A549 (cell line): Measurements from ENCODE around the gene UBE2E2. TPM values are rescaled to one million over a fixed set of nuclear protein-coding genes. Genes with fewer than 3 reads are reported as not detected.

Experiments used
- ATAC-seq, 2 experiments: fragments of 200-7000 bp in 1 of 2; fragments of >200 bp in 1 of 2; cut with Nextera tagmentation in 1 of 2; cut with Tn5 transposase in 1 of 2; 3 replicates each; pipeline versions ENCODE4 v1.8.0 to v1.9.1; 2018 to 2020; ENCODE audit warnings: mild to moderate bottlenecking in 1 of 2, moderate library complexity in 1 of 2
- CTCF ChIA-PET: fragments of 300-600 bp; sonication (Branson Sonifier 250); formaldehyde crosslinking; extraction: SDS; loops from one replicate; lab custom pipeline; 2021; ENCODE audit warnings: antibody characterized with exemption, inconsistent platforms; lab: Yijun Ruan, JAX
- POLR2A ChIA-PET: fragments of 350-600 bp; formaldehyde crosslinking; extraction: SDS; loops from one replicate; lab custom pipeline; 2021; ENCODE audit warnings: antibody characterized with exemption, inconsistent platforms; lab: Yijun Ruan, JAX
- DNase-seq, 2 experiments: peaks; one replicate each; pipeline versions ENCODE4 v3.0.0 to v3.0.0-alpha.2; 2011 to 2016; ENCODE audit warnings: low read depth in 1 of 2, low spot score in 1 of 2
- FAIRE-seq: peaks from 2 replicates; lab custom pipeline; 2011; peaks lifted over from hg19 to GRCh38; lab: Jason Lieb, UNC
- H3K27ac ChIP-seq, 2 experiments: fragments of >200 bp; sonication (Bioruptor Twin); formaldehyde crosslinking; 3 replicates each; pipeline ENCODE4 v1.5.1; 2016 to 2017
- H3K4me1 ChIP-seq: fragments of >200 bp; sonication (Bioruptor Twin); formaldehyde crosslinking; 3 replicates; pipeline ENCODE4 v1.6.1; 2016
- H3K4me2 ChIP-seq: fragments of >200 bp; sonication (Bioruptor Twin); formaldehyde crosslinking; 3 replicates; pipeline ENCODE4 v1.6.1; 2016
- H3K4me3 ChIP-seq: fragments of >200 bp; sonication (Bioruptor Twin); formaldehyde crosslinking; 3 replicates; pipeline ENCODE4 v1.5.1; 2016
- H3K9me3 ChIP-seq: fragments of >200 bp; sonication (Bioruptor Twin); formaldehyde crosslinking; 3 replicates; pipeline ENCODE4 v1.6.1; 2016
- BHLHE40 ChIP-seq: IDR thresholded peaks from 2 replicates; pipeline ENCODE4 v1.6.1; 2012; ENCODE audit warnings: low read depth, low read length, inconsistent platforms
- CEBPB ChIP-seq, 2 experiments: fragments of >200 bp in 1 of 2; sonication (Bioruptor Twin) in 1 of 2; formaldehyde crosslinking in 1 of 2; IDR thresholded peaks; 2 replicates each; pipeline ENCODE4 v1.6.1; 2012 to 2016
- CHD2 ChIP-seq: fragments of 150-350 bp; IDR thresholded peaks from 2 replicates; pipeline ENCODE4 v1.6.1; 2014; ENCODE audit warnings: low read length; ENCODE audit not compliant: partially characterized antibody
- CHD4 ChIP-seq: fragments of 200-600 bp; sonication (generic); IDR thresholded peaks from 2 replicates; pipeline ENCODE4 v1.6.1; 2016; ENCODE audit warnings: antibody characterized with exemption, mild to moderate bottlenecking, borderline replicate concordance
- EHF ChIP-seq: fragments of 250-450 bp; sonication (Bioruptor Pico); IDR thresholded peaks from 2 replicates; pipeline ENCODE4 v1.5.0; 2020; ENCODE audit warnings: mild to moderate bottlenecking
- EP300 ChIP-seq, 2 experiments: fragments of >200 bp; sonication (Bioruptor Twin); formaldehyde crosslinking; IDR thresholded peaks; 2 replicates in 1 of 2; 3 replicates in 1 of 2; pipeline ENCODE4 v1.6.1; 2016 to 2017
- FOSB ChIP-seq: fragments of 250-450 bp; sonication (Bioruptor Pico); IDR thresholded peaks from 2 replicates; pipeline ENCODE4 v1.5.0; 2020; ENCODE audit warnings: mild to moderate bottlenecking, moderate library complexity
- GATA3 ChIP-seq: IDR thresholded peaks from 2 replicates; pipeline ENCODE4 v1.6.1; 2012; ENCODE audit warnings: borderline replicate concordance
- HDAC2 ChIP-seq: fragments of 200-600 bp; sonication (generic); IDR thresholded peaks from 2 replicates; pipeline ENCODE4 v1.6.1; 2016
- HOXA7 ChIP-seq: fragments of 250-450 bp; sonication (Bioruptor Pico); IDR thresholded peaks from 2 replicates; pipeline ENCODE4 v1.5.0; 2020; ENCODE audit warnings: mild to moderate bottlenecking, moderate library complexity
- HOXB13 ChIP-seq: fragments of 250-450 bp; sonication (Bioruptor Pico); IDR thresholded peaks from 2 replicates; pipeline ENCODE4 v1.5.0; 2020; ENCODE audit warnings: low read depth, mild to moderate bottlenecking, moderate library complexity
- JUNB ChIP-seq: fragments of >200 bp; sonication (Bioruptor Twin); formaldehyde crosslinking; IDR thresholded peaks from 2 replicates; pipeline ENCODE4 v1.6.1; 2016
- KDM1A ChIP-seq: fragments of 200-600 bp; sonication (generic); IDR thresholded peaks from 2 replicates; pipeline ENCODE4 v1.6.1; 2016; ENCODE audit warnings: low read depth, mild to moderate bottlenecking
- MAZ ChIP-seq: fragments of 150-350 bp; IDR thresholded peaks from 2 replicates; pipeline ENCODE4 v1.6.1; 2014; ENCODE audit warnings: antibody characterized with exemption, low read depth, low read length, borderline replicate concordance
- NFE2L2 ChIP-seq: fragments of 150-350 bp; conservative IDR thresholded peaks from 2 replicates; pipeline ENCODE4 v1.6.1; 2014; ENCODE audit warnings: low read length
- NPAS2 ChIP-seq: fragments of 250-450 bp; sonication (Bioruptor Pico); IDR thresholded peaks from 2 replicates; pipeline ENCODE4 v1.8.0; 2022; ENCODE audit warnings: mild to moderate bottlenecking, moderate library complexity, borderline replicate concordance
- POLR2AphosphoS2 ChIP-seq: conservative IDR thresholded peaks from 2 replicates; pipeline ENCODE4 v1.6.1; 2012; ENCODE audit warnings: low read length, improper control_type of control experiment, inconsistent platforms
- RARB ChIP-seq: fragments of 250-450 bp; sonication (Bioruptor Pico); IDR thresholded peaks from 2 replicates; pipeline ENCODE4 v1.8.0; 2021; ENCODE audit warnings: mild to moderate bottlenecking, moderate library complexity
- RNF2 ChIP-seq: fragments of 200-600 bp; sonication (generic); IDR thresholded peaks from 2 replicates; pipeline ENCODE4 v1.6.1; 2016; ENCODE audit warnings: low read depth, mild to moderate bottlenecking, antibody characterized with exemption, moderate library complexity, borderline replicate concordance
- SREBF2 ChIP-seq: fragments of 450-650 bp; IDR thresholded peaks from 2 replicates; pipeline ENCODE4 v1.6.1; 2014; ENCODE audit warnings: mild to moderate bottlenecking, moderate library complexity
- ZNF302 ChIP-seq: fragments of 250-450 bp; sonication (Bioruptor Pico); IDR thresholded peaks from 2 replicates; pipeline ENCODE4 v1.9.0; 2021; ENCODE audit warnings: inconsistent platforms, mild to moderate bottlenecking, moderate library complexity
- ZSCAN20 ChIP-seq: fragments of 250-450 bp; sonication (Bioruptor Pico); IDR thresholded peaks from 2 replicates; pipeline ENCODE4 v1.8.0; 2022; ENCODE audit warnings: mild to moderate bottlenecking, moderate library complexity
- WGBS: methylation state at CpG from one replicate; pipeline ENCODE4 v1.1.6; 2017; ENCODE audit errors: missing lambda C conversion rate; 5-methylcytosine and 5-hydroxymethylcytosine counted together
- polyA plus RNA-seq, 4 experiments: library from polyadenylated mRNA; depleted of rRNA in 3 of 4; stranded (reverse); fragments of >200 nt; fragmentation: RNase III in 1 of 4; extraction: RNeasy Plus Mini Kit Qiagen cat#74134 plus additional on column Dnase treatment in 1 of 4; gene quantifications; 2 replicates in 3 of 4; 3 replicates in 1 of 4; pipeline ENCODE4 v1.2.3, GENCODE V29; 2011 to 2017
- TF ChIP-seq, protein P1 (sequence below): fragments of >200 bp; sonication (Bioruptor Twin); formaldehyde crosslinking; IDR thresholded peaks from 3 replicates; pipeline ENCODE4 v1.5.1; 2016
- TF ChIP-seq, protein P2 (sequence below): fragments of 150-350 bp; IDR thresholded peaks from 2 replicates; pipeline ENCODE4 v1.6.1; 2014; ENCODE audit warnings: low read depth, mild to moderate bottlenecking, low read length
- TF ChIP-seq, protein P3 (sequence below): fragments of 250-450 bp; sonication (Bioruptor Pico); IDR thresholded peaks from 2 replicates; pipeline ENCODE4 v1.5.0; 2020; ENCODE audit warnings: low read depth, mild to moderate bottlenecking, moderate library complexity

UBE2E2 gene
- polyA plus RNA-seq, 2 of the 4 experiments (the other 2 are of a cell fraction) = 28.3 to 56.1 TPM

DNA sequence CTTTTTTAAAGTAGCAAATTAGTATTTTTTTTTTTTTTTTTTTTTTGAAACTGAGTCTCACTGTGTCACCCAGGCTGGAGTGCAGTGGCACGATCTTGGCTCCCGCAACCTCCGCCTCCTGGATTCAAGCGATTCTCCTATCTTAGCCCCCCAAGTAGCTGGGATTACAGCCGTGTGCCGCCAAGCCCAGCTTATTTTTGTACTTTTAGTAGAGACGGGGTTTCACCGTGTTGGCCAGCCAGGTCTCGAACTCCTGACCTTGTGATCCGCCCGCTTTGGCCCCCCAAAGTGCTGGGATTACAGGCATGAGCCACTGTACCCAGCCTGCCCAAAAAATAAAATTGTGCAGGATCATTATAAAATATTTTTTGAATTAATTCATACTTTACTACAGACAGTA lies 330.5 kb downstream of the UBE2E2 start:
- no peaks in the 10 kb centered on the region for H3K4me1 ChIP-seq
- no peaks in the 10 kb centered on the region for H3K9me3 ChIP-seq
- no peak for TF ChIP-seq BHLHE40
- no peak for TF ChIP-seq POLR2AphosphoS2
- no peak for TF ChIP-seq ZSCAN20 (CRISPR knock-in tag)
- TF ChIP-seq, protein P1, sequence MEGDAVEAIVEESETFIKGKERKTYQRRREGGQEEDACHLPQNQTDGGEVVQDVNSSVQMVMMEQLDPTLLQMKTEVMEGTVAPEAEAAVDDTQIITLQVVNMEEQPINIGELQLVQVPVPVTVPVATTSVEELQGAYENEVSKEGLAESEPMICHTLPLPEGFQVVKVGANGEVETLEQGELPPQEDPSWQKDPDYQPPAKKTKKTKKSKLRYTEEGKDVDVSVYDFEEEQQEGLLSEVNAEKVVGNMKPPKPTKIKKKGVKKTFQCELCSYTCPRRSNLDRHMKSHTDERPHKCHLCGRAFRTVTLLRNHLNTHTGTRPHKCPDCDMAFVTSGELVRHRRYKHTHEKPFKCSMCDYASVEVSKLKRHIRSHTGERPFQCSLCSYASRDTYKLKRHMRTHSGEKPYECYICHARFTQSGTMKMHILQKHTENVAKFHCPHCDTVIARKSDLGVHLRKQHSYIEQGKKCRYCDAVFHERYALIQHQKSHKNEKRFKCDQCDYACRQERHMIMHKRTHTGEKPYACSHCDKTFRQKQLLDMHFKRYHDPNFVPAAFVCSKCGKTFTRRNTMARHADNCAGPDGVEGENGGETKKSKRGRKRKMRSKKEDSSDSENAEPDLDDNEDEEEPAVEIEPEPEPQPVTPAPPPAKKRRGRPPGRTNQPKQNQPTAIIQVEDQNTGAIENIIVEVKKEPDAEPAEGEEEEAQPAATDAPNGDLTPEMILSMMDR = no peak
- TF ChIP-seq HOXB13 (CRISPR knock-in tag) = no peak
- TF ChIP-seq JUNB = no peak
- no peak for TF ChIP-seq ZNF302 (CRISPR knock-in tag)
- TF ChIP-seq CEBPB (IDR thresholded peaks at IDR 0.05) = no peak
- TF ChIP-seq CHD2 = no peak
- no peak for TF ChIP-seq MAZ
- TF ChIP-seq, protein P2, sequence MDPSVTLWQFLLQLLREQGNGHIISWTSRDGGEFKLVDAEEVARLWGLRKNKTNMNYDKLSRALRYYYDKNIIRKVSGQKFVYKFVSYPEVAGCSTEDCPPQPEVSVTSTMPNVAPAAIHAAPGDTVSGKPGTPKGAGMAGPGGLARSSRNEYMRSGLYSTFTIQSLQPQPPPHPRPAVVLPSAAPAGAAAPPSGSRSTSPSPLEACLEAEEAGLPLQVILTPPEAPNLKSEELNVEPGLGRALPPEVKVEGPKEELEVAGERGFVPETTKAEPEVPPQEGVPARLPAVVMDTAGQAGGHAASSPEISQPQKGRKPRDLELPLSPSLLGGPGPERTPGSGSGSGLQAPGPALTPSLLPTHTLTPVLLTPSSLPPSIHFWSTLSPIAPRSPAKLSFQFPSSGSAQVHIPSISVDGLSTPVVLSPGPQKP = no peak
- TF ChIP-seq, all 56 proteins: peak for 0
- DNase-seq = no peak
- ChIA-PET CTCF (interaction anchor here (0.7 kb wide), 1 partner anchor 60 kb away, joined by 3 read pairs; no protein-coding TSS in a partner anchor), POLR2A (no interaction called here)
- Histone ChIP-seq H3K4me2 (no peak overlapping the region), H3K4me3 (no peak overlapping the region), H3K27ac (no peak overlapping the region)
- 98% methylated on average over 11 of the region's 11 CpGs for WGBS
- ATAC-seq = no peak
- no peak for FAIRE-seq

DNA sequence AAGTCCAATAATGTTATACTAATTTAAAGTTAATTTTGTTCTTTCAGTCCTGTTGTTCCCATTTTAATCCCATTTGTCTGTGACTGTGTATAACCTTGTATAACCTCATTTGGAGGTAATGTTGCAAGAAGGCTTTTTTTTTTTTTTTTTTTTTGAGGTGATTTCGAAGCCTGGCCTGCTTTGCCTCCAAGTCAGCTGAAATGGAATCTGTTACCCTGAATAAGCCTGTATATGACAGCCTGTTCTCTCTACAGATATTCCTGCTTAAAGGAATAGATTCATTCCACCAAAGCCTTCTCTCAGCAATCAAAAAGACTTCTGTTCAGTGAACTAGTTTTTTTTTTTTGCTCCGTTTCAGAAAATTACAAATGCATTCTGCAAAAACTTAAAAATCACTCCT lies 330.9 kb downstream of the UBE2E2 start:
- Histone ChIP-seq H3K4me2 (no peak overlapping the region), H3K27ac (no peak overlapping the region)
- ChIA-PET POLR2A (interaction anchor here (0.6 kb wide), 1 partner anchor 14 kb away, joined by 3 read pairs; no protein-coding TSS in a partner anchor), CTCF (no interaction called here)
- FAIRE-seq (no peak), ATAC-seq (no peak), DNase-seq (no peak)
- TF ChIP-seq SREBF2 = no peak
- TF ChIP-seq EP300 (IDR thresholded peaks at IDR 0.05) = no peak
- TF ChIP-seq GATA3 = no peak
- TF ChIP-seq HDAC2 = no peak
- TF ChIP-seq RARB (CRISPR knock-in tag) = no peak
- no peak for TF ChIP-seq KDM1A
- no peak for TF ChIP-seq NFE2L2
- TF ChIP-seq NPAS2 (CRISPR knock-in tag) = no peak
- TF ChIP-seq FOSB (CRISPR knock-in tag) = no peak
- no peak for TF ChIP-seq ZNF302 (CRISPR knock-in tag)
- TF ChIP-seq HOXA7 (CRISPR knock-in tag) = no peak
- TF ChIP-seq EHF (CRISPR knock-in tag) = no peak
- no peak for TF ChIP-seq RNF2
- TF ChIP-seq, protein P3, sequence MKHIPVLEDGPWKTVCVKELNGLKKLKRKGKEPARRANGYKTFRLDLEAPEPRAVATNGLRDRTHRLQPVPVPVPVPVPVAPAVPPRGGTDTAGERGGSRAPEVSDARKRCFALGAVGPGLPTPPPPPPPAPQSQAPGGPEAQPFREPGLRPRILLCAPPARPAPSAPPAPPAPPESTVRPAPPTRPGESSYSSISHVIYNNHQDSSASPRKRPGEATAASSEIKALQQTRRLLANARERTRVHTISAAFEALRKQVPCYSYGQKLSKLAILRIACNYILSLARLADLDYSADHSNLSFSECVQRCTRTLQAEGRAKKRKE (CRISPR knock-in tag) = no peak
- no peak for TF ChIP-seq CHD4
- TF ChIP-seq, protein P2 = no peak
- TF ChIP-seq, all 56 proteins: peak for 0
- 69% methylated on average over 2 of the region's 2 CpGs for WGBS
- Histone ChIP-seq H3K4me3 (no peak overlapping the region), H3K4me1 (no peaks in the 10 kb centered on the region), H3K9me3 (no peaks in the 10 kb centered on the region)
